Measurements from ENCODE around the gene SF1.

DNA sequence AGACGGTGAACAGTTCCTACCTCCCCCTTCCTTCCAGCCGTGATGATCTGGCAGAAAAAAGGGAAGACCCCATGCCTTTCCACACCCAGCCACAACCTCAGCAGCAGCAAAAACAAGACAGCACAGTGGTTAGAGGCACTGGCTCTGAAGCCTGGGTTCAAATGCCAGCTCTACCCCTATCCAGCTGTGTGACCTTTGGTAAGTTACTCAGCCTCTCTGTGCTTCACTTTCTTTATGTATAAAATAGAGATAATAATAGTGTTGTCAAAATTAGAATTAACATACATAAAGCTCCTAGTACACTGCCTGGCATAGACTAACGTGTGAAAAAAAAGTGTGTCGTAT, 59.6 kb downstream of the SF1 start:
- TF ChIP-seq, protein P1, sequence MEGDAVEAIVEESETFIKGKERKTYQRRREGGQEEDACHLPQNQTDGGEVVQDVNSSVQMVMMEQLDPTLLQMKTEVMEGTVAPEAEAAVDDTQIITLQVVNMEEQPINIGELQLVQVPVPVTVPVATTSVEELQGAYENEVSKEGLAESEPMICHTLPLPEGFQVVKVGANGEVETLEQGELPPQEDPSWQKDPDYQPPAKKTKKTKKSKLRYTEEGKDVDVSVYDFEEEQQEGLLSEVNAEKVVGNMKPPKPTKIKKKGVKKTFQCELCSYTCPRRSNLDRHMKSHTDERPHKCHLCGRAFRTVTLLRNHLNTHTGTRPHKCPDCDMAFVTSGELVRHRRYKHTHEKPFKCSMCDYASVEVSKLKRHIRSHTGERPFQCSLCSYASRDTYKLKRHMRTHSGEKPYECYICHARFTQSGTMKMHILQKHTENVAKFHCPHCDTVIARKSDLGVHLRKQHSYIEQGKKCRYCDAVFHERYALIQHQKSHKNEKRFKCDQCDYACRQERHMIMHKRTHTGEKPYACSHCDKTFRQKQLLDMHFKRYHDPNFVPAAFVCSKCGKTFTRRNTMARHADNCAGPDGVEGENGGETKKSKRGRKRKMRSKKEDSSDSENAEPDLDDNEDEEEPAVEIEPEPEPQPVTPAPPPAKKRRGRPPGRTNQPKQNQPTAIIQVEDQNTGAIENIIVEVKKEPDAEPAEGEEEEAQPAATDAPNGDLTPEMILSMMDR (IDR thresholded peaks at IDR 0.05): no peak
- TF ChIP-seq TAF1 (IDR thresholded peaks at IDR 0.05; ENCODE audit: borderline replicate concordance, low read depth, low read length): no peak

Data from SK-N-SH (cell line).